Smooth muscle cell (in vitro differentiated cells): ENCODE data around the gene USP54. TPM values are rescaled to one million over a fixed set of nuclear protein-coding genes. Genes with fewer than 3 reads are reported as not detected.

Experiments
- DNase-seq: peaks from one replicate; lab custom pipeline; 2025; ENCODE audit not compliant: unreplicated experiment; lab: John Stamatoyannopoulos, UW
- H2AFZ ChIP-seq: fragments of 200-600 bp; sonication (generic); 2 replicates; pipeline ENCODE4 v1.6.0; 2016; ENCODE audit warnings: antibody characterized with exemption, low read depth, mild to moderate bottlenecking
- H3F3A ChIP-seq: fragments of 200-600 bp; sonication (generic); 2 replicates; pipeline ENCODE4 v1.6.0; 2017; ENCODE audit warnings: antibody characterized with exemption, low read depth
- H3K27ac ChIP-seq: fragments of 200-600 bp; sonication (generic); 2 replicates; pipeline ENCODE4 v1.5.1; 2016; ENCODE audit warnings: low read depth, mild to moderate bottlenecking
- H3K27me3 ChIP-seq: fragments of 200-600 bp; sonication (generic); 2 replicates; pipeline ENCODE4 v1.6.1; 2016; ENCODE audit warnings: low read depth, mild to moderate bottlenecking
- H3K36me3 ChIP-seq: fragments of 200-600 bp; sonication (generic); 2 replicates; pipeline ENCODE4 v1.5.1; 2016; ENCODE audit warnings: low read depth
- H3K4me1 ChIP-seq: fragments of 200-600 bp; sonication (generic); 2 replicates; pipeline ENCODE4 v1.5.1; 2016; ENCODE audit warnings: low read depth
- H3K4me2 ChIP-seq: fragments of 200-600 bp; sonication (generic); 2 replicates; pipeline ENCODE4 v1.6.0; 2016; ENCODE audit warnings: mild to moderate bottlenecking
- H3K4me3 ChIP-seq: fragments of 200-600 bp; sonication (generic); 2 replicates; pipeline ENCODE4 v1.5.1; 2016; ENCODE audit warnings: mild to moderate bottlenecking
- H3K79me2 ChIP-seq: fragments of 200-600 bp; sonication (generic); 2 replicates; pipeline ENCODE4 v1.6.0; 2016; ENCODE audit warnings: low read depth, mild to moderate bottlenecking
- H3K9ac ChIP-seq: fragments of 200-600 bp; sonication (generic); 2 replicates; pipeline ENCODE4 v1.6.0; 2016; ENCODE audit warnings: low read depth
- H3K9me3 ChIP-seq: fragments of 200-600 bp; sonication (generic); replicated peaks from 2 replicates; pipeline ENCODE4 v1.5.1; 2016; ENCODE audit warnings: low read depth
- H4K20me1 ChIP-seq: fragments of 200-600 bp; sonication (generic); 2 replicates; pipeline ENCODE4 v1.6.0; 2016; ENCODE audit warnings: low read depth
- WGBS: methylation state at CpG from one replicate; pipeline ENCODE4 v1.1.7; 2016; ENCODE audit warnings: low lambda C conversion rate; 5-methylcytosine and 5-hydroxymethylcytosine counted together
- polyA plus RNA-seq: library from polyadenylated mRNA; unstranded; fragments of >200 nt; fragmentation: Nextera tagmentation; extraction: Ambion mirVana; gene quantifications from 2 replicates; pipeline ENCODE4 v1.2.1, GENCODE V29; 2016
- total RNA-seq: library from RNA; depleted of rRNA; stranded (reverse); fragments of >200 nt; gene quantifications from 2 replicates; pipeline ENCODE4 v1.2.3, GENCODE V29; 2014
- TF ChIP-seq, protein P1 (sequence below): fragments of 200-600 bp; sonication (generic); IDR thresholded peaks from 2 replicates; pipeline ENCODE4 v1.5.1; 2017; ENCODE audit warnings: borderline replicate concordance, mild to moderate bottlenecking, antibody characterized with exemption; ENCODE audit not compliant: insufficient read depth, poor library complexity, severe bottlenecking

Gene USP54
- total and polyA plus RNA-seq, 2 experiments from 2014 or later, result 3.1 to 8.2 TPM

- TF ChIP-seq, protein P1, sequence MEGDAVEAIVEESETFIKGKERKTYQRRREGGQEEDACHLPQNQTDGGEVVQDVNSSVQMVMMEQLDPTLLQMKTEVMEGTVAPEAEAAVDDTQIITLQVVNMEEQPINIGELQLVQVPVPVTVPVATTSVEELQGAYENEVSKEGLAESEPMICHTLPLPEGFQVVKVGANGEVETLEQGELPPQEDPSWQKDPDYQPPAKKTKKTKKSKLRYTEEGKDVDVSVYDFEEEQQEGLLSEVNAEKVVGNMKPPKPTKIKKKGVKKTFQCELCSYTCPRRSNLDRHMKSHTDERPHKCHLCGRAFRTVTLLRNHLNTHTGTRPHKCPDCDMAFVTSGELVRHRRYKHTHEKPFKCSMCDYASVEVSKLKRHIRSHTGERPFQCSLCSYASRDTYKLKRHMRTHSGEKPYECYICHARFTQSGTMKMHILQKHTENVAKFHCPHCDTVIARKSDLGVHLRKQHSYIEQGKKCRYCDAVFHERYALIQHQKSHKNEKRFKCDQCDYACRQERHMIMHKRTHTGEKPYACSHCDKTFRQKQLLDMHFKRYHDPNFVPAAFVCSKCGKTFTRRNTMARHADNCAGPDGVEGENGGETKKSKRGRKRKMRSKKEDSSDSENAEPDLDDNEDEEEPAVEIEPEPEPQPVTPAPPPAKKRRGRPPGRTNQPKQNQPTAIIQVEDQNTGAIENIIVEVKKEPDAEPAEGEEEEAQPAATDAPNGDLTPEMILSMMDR, result no peak
- Histone ChIP-seq H3K27me3 (no peaks in the 10 kb centered on the region), H3K9ac (no peak overlapping the region), H3K36me3 (no peaks in the 10 kb centered on the region), H3K9me3 (no peaks in the 10 kb centered on the region), H4K20me1 (peaks cover 83% of the 10 kb centered on the region), H3K4me3 (no peak overlapping the region), H3K4me2 (no peak overlapping the region), H3K4me1 (no peaks in the 10 kb centered on the region), H2AFZ (no peak overlapping the region), H3F3A (no peaks in the 10 kb centered on the region), H3K27ac (no peak overlapping the region), H3K79me2 (peaks cover 95% of the 10 kb centered on the region)
- no peak for DNase-seq
- 100% methylated on average over 1 of the region's 1 CpG for WGBS
Measured at GRCh38 chr10:73485320-73485719, 105.8 kb downstream of the USP54 start.

- H4K20me1 ChIP-seq, result peaks cover 63% of the 10 kb centered on the region
- H3K4me2 ChIP-seq, result no peak overlapping the region
- no peak for DNase-seq
- peaks cover 30% of the 10 kb centered on the region for H3K36me3 ChIP-seq
- no peak overlapping the region for H3K4me3 ChIP-seq
- H3F3A ChIP-seq, result no peaks in the 10 kb centered on the region
- H3K27me3 ChIP-seq, result no peaks in the 10 kb centered on the region
- TF ChIP-seq, protein P1, result no peak
- peaks cover 67% of the 10 kb centered on the region for H3K79me2 ChIP-seq
- H3K27ac ChIP-seq, result peak overlapping the region; percentile 73
- H3K9me3 ChIP-seq, result no peaks in the 10 kb centered on the region
- H3K9ac ChIP-seq, result no peak overlapping the region
- H3K4me1 ChIP-seq, result no peaks in the 10 kb centered on the region
- no peak overlapping the region for H2AFZ ChIP-seq
- WGBS, result 80% methylated on average over 7 of the region's 7 CpGs
Measured at GRCh38 chr10:73480158-73480557, 111.0 kb downstream of the USP54 start.

DNA sequence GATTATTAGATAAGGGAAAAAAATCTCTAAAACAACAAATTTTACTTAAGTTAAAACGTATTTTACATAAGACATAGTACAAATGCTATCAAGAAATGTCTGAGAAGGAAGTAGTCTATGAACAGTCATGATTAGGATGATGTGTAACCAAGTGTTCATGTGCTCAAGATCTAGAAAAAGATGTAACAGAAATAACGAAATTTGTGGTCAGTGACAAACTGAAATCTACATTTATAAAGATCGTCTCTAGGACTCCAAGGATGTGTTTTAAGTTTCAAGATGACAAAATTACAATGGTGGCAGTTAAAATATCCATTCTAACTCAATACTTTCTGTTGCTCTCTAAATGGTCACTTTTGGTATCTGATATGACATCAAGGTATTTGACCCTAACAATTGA is 112.5 kb downstream of the USP54 start:
- peaks cover 48% of the 10 kb centered on the region for H4K20me1 ChIP-seq
- H3K4me3 ChIP-seq, result no peak overlapping the region
- no peak overlapping the region for H2AFZ ChIP-seq
- H3K27ac ChIP-seq, result no peak overlapping the region
- TF ChIP-seq, protein P1, result no peak
- H3K9ac ChIP-seq, result no peak overlapping the region
- 96% methylated on average over 3 of the region's 3 CpGs for WGBS
- no peaks in the 10 kb centered on the region for H3K4me1 ChIP-seq
- no peak overlapping the region for H3K4me2 ChIP-seq
- H3K79me2 ChIP-seq, result peaks cover 51% of the 10 kb centered on the region
- H3F3A ChIP-seq, result no peaks in the 10 kb centered on the region
- H3K36me3 ChIP-seq, result peaks cover 33% of the 10 kb centered on the region
- DNase-seq, result no peak
- no peaks in the 10 kb centered on the region for H3K9me3 ChIP-seq
- H3K27me3 ChIP-seq, result no peaks in the 10 kb centered on the region

DNA sequence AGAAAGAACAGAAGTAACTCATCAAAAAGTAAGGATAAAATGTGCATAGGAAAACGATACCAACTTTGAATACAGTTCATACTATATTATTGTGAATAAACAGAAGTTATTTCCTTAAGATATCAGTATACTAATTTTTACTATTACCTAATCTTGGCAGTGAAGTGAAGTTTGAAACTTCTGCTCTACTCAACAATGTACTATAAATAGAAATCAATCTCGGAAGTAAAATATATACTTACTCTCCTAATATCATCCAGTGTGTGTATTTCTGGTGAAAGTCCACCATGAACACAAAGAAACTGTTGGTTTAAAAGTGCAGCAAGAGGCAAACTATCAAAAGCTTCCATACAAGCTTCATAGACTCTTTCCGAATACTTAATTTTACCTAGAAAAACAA is 119.9 kb downstream of the USP54 start:
- 96% methylated on average over 3 of the region's 3 CpGs for WGBS
- H3K27ac ChIP-seq, result no peak overlapping the region
- H3K4me2 ChIP-seq, result no peak overlapping the region
- no peaks in the 10 kb centered on the region for H3K79me2 ChIP-seq
- TF ChIP-seq, protein P1, result no peak
- H3K36me3 ChIP-seq, result peaks cover 41% of the 10 kb centered on the region
- no peak for DNase-seq
- no peaks in the 10 kb centered on the region for H3K27me3 ChIP-seq
- no peaks in the 10 kb centered on the region for H3K4me1 ChIP-seq
- H3K9ac ChIP-seq, result no peak overlapping the region
- H3K4me3 ChIP-seq, result no peak overlapping the region
- H3K9me3 ChIP-seq, result no peaks in the 10 kb centered on the region
- no peak overlapping the region for H2AFZ ChIP-seq
- H4K20me1 ChIP-seq, result no peaks in the 10 kb centered on the region
- H3F3A ChIP-seq, result no peaks in the 10 kb centered on the region
